Activated CD8-positive, alpha-beta memory T cell treated with anti-CD3 and anti-CD28 coated beads, Interleukin-2, amount 50 U/mL, for 4 hours (primary cell): Measurements from ENCODE around the gene NOXA1.

Experiments used
- DNase-seq: peaks from one replicate; pipeline ENCODE4 v3.0.0-alpha.2; 2020

NOXA1 gene

GRCh38 chr9:137455359-137455991 lies 32.3 kb downstream of the NOXA1 start:
- DNase-seq: peak; percentile 15

GRCh38 chr9:137456061-137456863 lies 33.1 kb downstream of the NOXA1 start:
- DNase-seq: no peak

- DNase-seq: no peak
Measured at GRCh38 chr9:137456864-137457405, 33.7 kb downstream of the NOXA1 start.

GRCh38 chr9:137457406-137458193 lies 34.4 kb downstream of the NOXA1 start:
- peak; percentile 17 for DNase-seq

- DNase-seq: peak; percentile 37
Measured at GRCh38 chr9:137458194-137459151, 35.3 kb downstream of the NOXA1 start.

GRCh38 chr9:137459152-137459600 lies 36.0 kb downstream of the NOXA1 start, which contains the start of gene NSMF:
Gene NSMF (minus strand): TSS chr9:137459334. CDS start chr9:137459102, 232 bp downstream.
- DNase-seq: peak; percentile 95

GRCh38 chr9:137459601-137460362 lies 36.6 kb downstream of the NOXA1 start:
- no peak for DNase-seq

GRCh38 chr9:137460363-137461315 lies 37.4 kb downstream of the NOXA1 start:
- peak; percentile 21 for DNase-seq

GRCh38 chr9:137461316-137461662 lies 38.1 kb downstream of the NOXA1 start:
- no peak for DNase-seq

GRCh38 chr9:137461663-137462395 lies 38.6 kb downstream of the NOXA1 start:
- DNase-seq: peak; percentile 75

- no peak for DNase-seq
Measured at GRCh38 chr9:137462396-137462985, 39.3 kb downstream of the NOXA1 start.

- DNase-seq: no peak
Measured at GRCh38 chr9:137462986-137463930, 40.1 kb downstream of the NOXA1 start.

- no peak for DNase-seq
Measured at GRCh38 chr9:137463931-137464290, 40.7 kb downstream of the NOXA1 start.

- no peak for DNase-seq
Measured at GRCh38 chr9:137464291-137464999, 41.3 kb downstream of the NOXA1 start.

GRCh38 chr9:137465000-137465719 lies 42.0 kb downstream of the NOXA1 start:
- DNase-seq: no peak

- DNase-seq: no peak
Measured at GRCh38 chr9:137465720-137466388, 42.7 kb downstream of the NOXA1 start.
